K562 (cell line): Measurements from ENCODE around the gene SHISA5. TPM values are rescaled to one million over a fixed set of nuclear protein-coding genes. Genes with fewer than 3 reads are reported as not detected.

Source experiments
- ARID3A ChIP-seq: IDR thresholded peaks from 2 replicates; pipeline ENCODE4 v1.6.1; 2012; ENCODE audit warnings: low read depth, low read length, improper control_type of control experiment, borderline replicate concordance
- CAMTA2 ChIP-seq: fragments of 250-450 bp; sonication (Bioruptor Pico); conservative IDR thresholded peaks from 2 replicates; pipeline ENCODE4 v1.5.1; 2022
- CTCF ChIP-seq, 3 experiments: IDR thresholded peaks in 2 of 3; conservative IDR thresholded peaks in 1 of 3; 2 replicates each; pipeline ENCODE4 v1.5.1; 2011 to 2012; ENCODE audit warnings: low read length in 3 of 3, mild to moderate bottlenecking in 3 of 3, control low read depth in 2 of 3, improper control_type of control experiment in 1 of 3, inconsistent platforms in 1 of 3, low read depth in 1 of 3, mixed read lengths in 1 of 3, moderate library complexity in 1 of 3; ENCODE audit not compliant: insufficient read depth in 2 of 3
- CTCFL ChIP-seq: IDR thresholded peaks from 2 replicates; pipeline ENCODE4 v1.6.1; 2011; ENCODE audit warnings: borderline replicate concordance, low read depth, mild to moderate bottlenecking, moderate library complexity, low read length; ENCODE audit not compliant: insufficient read depth, poor library complexity, severe bottlenecking
- EHMT2 ChIP-seq: fragments of 450-650 bp; IDR thresholded peaks from 2 replicates; pipeline ENCODE4 v1.6.1; 2018; ENCODE audit warnings: antibody characterized with exemption
- GABPB2 ChIP-seq: fragments of 250-450 bp; sonication (Bioruptor Pico); conservative IDR thresholded peaks from 2 replicates; pipeline ENCODE4 v1.5.1; 2021; ENCODE audit warnings: mild to moderate bottlenecking
- HLTF ChIP-seq: fragments of 450-650 bp; IDR thresholded peaks from 2 replicates; pipeline ENCODE4 v1.6.1; 2016
- ILK ChIP-seq: fragments of 450-650 bp; IDR thresholded peaks from 2 replicates; pipeline ENCODE4 v1.6.1; 2016; ENCODE audit warnings: missing genetic modification characterization, low read depth, mild to moderate bottlenecking, missing compliant biosample characterization, moderate library complexity, borderline replicate concordance
- KDM4B ChIP-seq, 2 experiments: fragments of 450-650 bp in 1 of 2; sonication (generic) in 1 of 2; IDR thresholded peaks; 2 replicates each; pipeline ENCODE4 v1.6.1; 2016 to 2017; ENCODE audit warnings: borderline replicate concordance in 2 of 2, antibody characterized with exemption in 1 of 2, low read depth in 1 of 2, mild to moderate bottlenecking in 1 of 2
- KLF13 ChIP-seq: fragments of 450-650 bp; IDR thresholded peaks from 2 replicates; pipeline ENCODE4 v1.6.1; 2016; ENCODE audit warnings: missing genetic modification characterization, low read depth, mild to moderate bottlenecking, missing compliant biosample characterization, moderate library complexity, borderline replicate concordance
- PHF21A ChIP-seq: fragments of 450-650 bp; IDR thresholded peaks from 2 replicates; pipeline ENCODE4 v1.6.1; 2017; ENCODE audit warnings: low read depth, borderline replicate concordance
- PREB ChIP-seq: sonication (generic); formaldehyde crosslinking; IDR thresholded peaks from 2 replicates; pipeline ENCODE4 v1.8.1; 2023; ENCODE audit warnings: mild to moderate bottlenecking, missing genetic modification reagents
- RAD51 ChIP-seq: fragments of 450-650 bp; IDR thresholded peaks from 2 replicates; pipeline ENCODE4 v1.7.1; 2016; ENCODE audit warnings: low read depth, mild to moderate bottlenecking, borderline replicate concordance
- RBBP5 ChIP-seq: fragments of 200-600 bp; sonication (generic); IDR thresholded peaks from 2 replicates; pipeline ENCODE4 v1.6.1; 2012; ENCODE audit warnings: borderline replicate concordance, mild to moderate bottlenecking, low read length, control low read depth, inconsistent platforms; ENCODE audit not compliant: insufficient read depth, poor library complexity, severe bottlenecking
- ZNF280A ChIP-seq: fragments of 450-650 bp; IDR thresholded peaks from 2 replicates; pipeline ENCODE4 v1.6.1; 2018; ENCODE audit warnings: mild to moderate bottlenecking, low read depth; ENCODE audit not compliant: partially characterized antibody
- ZNF830 ChIP-seq: fragments of 250-450 bp; sonication (Bioruptor Pico); IDR thresholded peaks from 2 replicates; pipeline ENCODE4 v1.5.0; 2021; ENCODE audit warnings: mild to moderate bottlenecking
- polyA plus RNA-seq, 8 experiments: library from polyadenylated mRNA; depleted of rRNA in 4 of 8; stranded (reverse) in 5 of 8; unstranded in 3 of 8; fragments of >200 nt; fragmentation: Nextera tagmentation in 2 of 8; fragmentation: Illumina TruSeq in 1 of 8; extraction: Ambion mirVana in 2 of 8; extraction: Trizol in 1 of 8; gene quantifications; 2 replicates each; pipeline versions ENCODE4 v1.2.1 to v1.2.3, GENCODE V29; 2011 to 2014; ENCODE audit warnings: inconsistent platforms in 1 of 8, missing spikeins in 1 of 8
- total RNA-seq, 7 experiments: library from RNA; depleted of rRNA in 6 of 7; stranded (reverse); fragments of >200 nt in 6 of 7; fragmentation: Illumina TruSeq in 2 of 7; extraction: Trizol in 2 of 7; gene quantifications; 2 replicates each; pipeline versions ENCODE4 v1.2.1 to v1.2.3, GENCODE V29; 2011 to 2021; ENCODE audit warnings: low replicate concordance in 1 of 7
- TF ChIP-seq, protein P1 (sequence below): fragments of 450-650 bp; formaldehyde crosslinking; IDR thresholded peaks from 2 replicates; pipeline ENCODE4 v1.4.0; 2020; ENCODE audit warnings: mild to moderate bottlenecking

The SHISA5 gene
- total and polyA plus RNA-seq, 9 of the 15 experiments (the other 6 are each of a cell fraction or from before 2014, with no cell fraction given), result 8.4 to 85.8 (median 56.1) TPM

DNA sequence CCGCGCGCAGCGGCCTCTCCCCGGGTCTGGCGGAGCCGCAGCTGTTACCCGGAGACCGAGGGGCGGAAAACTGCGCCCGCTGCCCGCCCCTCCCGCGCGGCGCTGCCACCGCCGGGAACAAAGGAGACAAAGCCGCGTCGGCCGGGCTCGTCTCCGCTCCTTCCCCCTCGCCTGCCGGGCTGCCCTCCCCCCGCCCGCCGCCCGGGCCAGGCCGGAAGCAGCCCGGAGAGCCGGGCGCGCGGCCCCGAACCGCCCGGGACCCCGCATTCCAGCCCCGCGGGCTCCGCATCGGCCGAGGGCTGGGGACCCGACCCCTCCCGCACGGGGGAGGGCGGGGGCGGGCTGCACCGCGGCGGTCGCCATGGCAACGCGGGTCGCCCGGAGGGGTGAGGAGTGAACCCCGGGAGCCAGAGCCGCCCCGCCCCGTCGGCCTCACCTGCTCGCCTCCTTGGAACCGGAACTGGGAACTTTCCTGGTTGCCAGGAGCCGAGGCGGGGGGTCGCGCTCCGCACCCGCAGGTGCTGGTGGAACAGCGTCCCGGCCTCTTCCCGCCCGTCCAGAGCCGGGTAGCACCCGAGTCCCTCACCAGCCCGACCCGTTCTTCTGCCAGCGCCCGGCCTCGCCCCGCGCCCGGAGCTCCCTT is 74.5 kb downstream of the SHISA5 start (continued):
- TF ChIP-seq CTCFL, result no peak
- TF ChIP-seq PHF21A, result no peak
- TF ChIP-seq HLTF, result no peak
- TF ChIP-seq RAD51, result no peak
- no peak for TF ChIP-seq ILK
- TF ChIP-seq PREB (CRISPR knock-in tag), result no peak
- TF ChIP-seq, protein P1, sequence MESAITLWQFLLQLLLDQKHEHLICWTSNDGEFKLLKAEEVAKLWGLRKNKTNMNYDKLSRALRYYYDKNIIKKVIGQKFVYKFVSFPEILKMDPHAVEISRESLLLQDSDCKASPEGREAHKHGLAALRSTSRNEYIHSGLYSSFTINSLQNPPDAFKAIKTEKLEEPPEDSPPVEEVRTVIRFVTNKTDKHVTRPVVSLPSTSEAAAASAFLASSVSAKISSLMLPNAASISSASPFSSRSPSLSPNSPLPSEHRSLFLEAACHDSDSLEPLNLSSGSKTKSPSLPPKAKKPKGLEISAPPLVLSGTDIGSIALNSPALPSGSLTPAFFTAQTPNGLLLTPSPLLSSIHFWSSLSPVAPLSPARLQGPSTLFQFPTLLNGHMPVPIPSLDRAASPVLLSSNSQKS (CRISPR knock-in tag), result no peak
- TF ChIP-seq GABPB2 (CRISPR knock-in tag), result no peak
- no peak for TF ChIP-seq EHMT2
- TF ChIP-seq KLF13, result no peak
- no peak for TF ChIP-seq ARID3A
- TF ChIP-seq KDM4B (IDR thresholded peaks at IDR 0.05; ENCODE audit: borderline replicate concordance in 2 of 2, low read depth in 1 of 2), result no peak
- peak; percentile 79 for TF ChIP-seq RBBP5
- no peak for TF ChIP-seq ZNF830 (CRISPR knock-in tag)
- no peak for TF ChIP-seq ZNF280A
- TF ChIP-seq CAMTA2 (CRISPR knock-in tag), result no peak
- TF ChIP-seq CTCF (IDR thresholded peaks at IDR 0.05 in 2 of 3, conservative IDR thresholded peaks at IDR 0.05 in 1 of 3; ENCODE audit: insufficient read depth in 2 of 3, low read depth in 1 of 3, low read length in 3 of 3), result no peak
